Hepatocyte (in vitro differentiated cells): Measurements from ENCODE around the gene ALAD. TPM values are rescaled to one million over a fixed set of nuclear protein-coding genes. Genes with fewer than 3 reads are reported as not detected.

Experiments
- DNase-seq: peaks from one replicate; pipeline ENCODE4 v3.0.0-alpha.2; 2016; ENCODE audit warnings: low spot score
- H2AFZ ChIP-seq: fragments of 200-600 bp; sonication (generic); 2 replicates; pipeline ENCODE4 v1.6.0; 2016; ENCODE audit warnings: antibody characterized with exemption, mild to moderate bottlenecking
- H3K27ac ChIP-seq: fragments of 200-600 bp; sonication (generic); 2 replicates; pipeline ENCODE4 v1.5.1; 2016; ENCODE audit warnings: mild to moderate bottlenecking
- H3K27me3 ChIP-seq: fragments of 200-600 bp; sonication (generic); 2 replicates; pipeline ENCODE4 v1.6.1; 2016
- H3K36me3 ChIP-seq: fragments of 200-600 bp; sonication (generic); replicated peaks from 2 replicates; pipeline ENCODE4 v1.5.1; 2016; ENCODE audit warnings: low read depth; ENCODE audit not compliant: insufficient read depth
- H3K4me1 ChIP-seq: fragments of 200-600 bp; sonication (generic); 2 replicates; pipeline ENCODE4 v1.5.1; 2016; ENCODE audit warnings: mild to moderate bottlenecking, moderate library complexity; ENCODE audit not compliant: insufficient read depth
- H3K4me2 ChIP-seq: fragments of 200-600 bp; sonication (generic); 2 replicates; pipeline ENCODE4 v1.6.0; 2016
- H3K4me3 ChIP-seq: fragments of 200-600 bp; sonication (generic); 2 replicates; pipeline ENCODE4 v1.5.1; 2016; ENCODE audit warnings: mild to moderate bottlenecking
- H3K79me2 ChIP-seq: fragments of 200-600 bp; sonication (generic); 2 replicates; pipeline ENCODE4 v1.6.0; 2017; ENCODE audit warnings: mild to moderate bottlenecking
- H3K9me2 ChIP-seq: fragments of 200-600 bp; sonication (generic); replicated peaks from 2 replicates; pipeline ENCODE4 v1.6.0; 2017; ENCODE audit warnings: mild to moderate bottlenecking; ENCODE audit not compliant: insufficient read depth
- H3K9me3 ChIP-seq: fragments of 200-600 bp; sonication (generic); 2 replicates; pipeline ENCODE4 v1.5.1; 2016; ENCODE audit warnings: low read depth, mild to moderate bottlenecking
- H4K20me1 ChIP-seq: fragments of 200-600 bp; sonication (generic); 2 replicates; pipeline ENCODE4 v1.6.0; 2016; ENCODE audit warnings: mild to moderate bottlenecking; ENCODE audit not compliant: insufficient read depth, poor library complexity, severe bottlenecking
- CTCF ChIP-seq: fragments of 200-600 bp; sonication (generic); IDR thresholded peaks from 2 replicates; pipeline ENCODE4 v1.5.1; 2016; ENCODE audit warnings: antibody characterized with exemption, mild to moderate bottlenecking; ENCODE audit not compliant: poor library complexity
- EZH2 ChIP-seq: fragments of 200-600 bp; sonication (generic); IDR thresholded peaks from 2 replicates; pipeline ENCODE4 v1.6.1; 2016; ENCODE audit warnings: antibody characterized with exemption, mild to moderate bottlenecking, borderline replicate concordance
- EZH2phosphoT487 ChIP-seq: fragments of 200-600 bp; sonication (generic); IDR thresholded peaks from one replicate; pipeline ENCODE4 v1.6.1; 2018; ENCODE audit warnings: antibody characterized with exemption, mild to moderate bottlenecking, low read depth, moderate library complexity; ENCODE audit not compliant: unreplicated experiment, severe bottlenecking
- whole genome bisulfite sequencing: methylation state at CpG from one replicate; pipeline ENCODE4 v1.1.6; 2016; ENCODE audit warnings: low lambda C conversion rate; ENCODE audit errors: missing lambda C conversion rate; 5-methylcytosine and 5-hydroxymethylcytosine counted together
- polyA plus RNA-seq: library from polyadenylated mRNA; unstranded; fragments of >200 nt; fragmentation: Nextera tagmentation; extraction: Ambion mirVana; gene quantifications from 2 replicates; pipeline ENCODE4 v1.2.1, GENCODE V29; 2016
- total RNA-seq: library from RNA; depleted of rRNA; stranded (reverse); fragments of >200 nt; gene quantifications from 2 replicates; pipeline ENCODE4 v1.2.3, GENCODE V29; 2014

The ALAD gene
- total and polyA plus RNA-seq, 2 experiments from 2014 or later = 27.8 to 43.8 TPM

- no peak for DNase-seq
- H3K27me3 ChIP-seq = no peaks in the 10 kb centered on the region
- WGBS = 87% methylated on average over 2 of the region's 2 CpGs
- H3K27ac ChIP-seq = no peak overlapping the region
- no peak overlapping the region for H3K4me2 ChIP-seq
- no peaks in the 10 kb centered on the region for H3K36me3 ChIP-seq
- peaks cover 23% of the 10 kb centered on the region for H3K4me1 ChIP-seq
- H3K4me3 ChIP-seq = no peak overlapping the region
- H4K20me1 ChIP-seq = no peaks in the 10 kb centered on the region
- TF ChIP-seq CTCF (no peak), EZH2phosphoT487 (no peak), EZH2 (no peak)
- no peak overlapping the region for H2AFZ ChIP-seq
- H3K79me2 ChIP-seq = peaks cover 30% of the 10 kb centered on the region
- no peaks in the 10 kb centered on the region for H3K9me2 ChIP-seq
- no peaks in the 10 kb centered on the region for H3K9me3 ChIP-seq
Measured at GRCh38 chr9:113403646-113404045, 2.6 kb upstream of the ALAD start.

GRCh38 chr9:113399646-113400200 is 1.4 kb downstream of the ALAD start:
- WGBS = 71% methylated on average over 3 of the region's 3 CpGs
- Histone ChIP-seq H3K27me3 (no peaks in the 10 kb centered on the region), H3K9me3 (no peaks in the 10 kb centered on the region), H3K4me1 (peaks cover 38% of the 10 kb centered on the region), H3K4me2 (peak overlapping the region; percentile 93), H3K27ac (peak overlapping the region; percentile 31), H3K9me2 (no peaks in the 10 kb centered on the region), H2AFZ (no peak overlapping the region), H4K20me1 (no peaks in the 10 kb centered on the region), H3K4me3 (no peak overlapping the region), H3K36me3 (no peaks in the 10 kb centered on the region), H3K79me2 (peaks cover 52% of the 10 kb centered on the region)
- no peak for DNase-seq
- no peak for TF ChIP-seq CTCF
- no peak for TF ChIP-seq EZH2
- no peak for TF ChIP-seq EZH2phosphoT487

GRCh38 chr9:113398796-113399195 is 2.3 kb downstream of the ALAD start:
- peaks cover 38% of the 10 kb centered on the region for H3K4me1 ChIP-seq
- peak overlapping the region; percentile 93 for H3K4me2 ChIP-seq
- H3K79me2 ChIP-seq = peaks cover 55% of the 10 kb centered on the region
- no peaks in the 10 kb centered on the region for H4K20me1 ChIP-seq
- no peaks in the 10 kb centered on the region for H3K27me3 ChIP-seq
- H3K9me2 ChIP-seq = no peaks in the 10 kb centered on the region
- 77% methylated on average over 5 of the region's 5 CpGs for WGBS
- H3K4me3 ChIP-seq = no peak overlapping the region
- no peaks in the 10 kb centered on the region for H3K9me3 ChIP-seq
- no peak for TF ChIP-seq EZH2phosphoT487
- TF ChIP-seq CTCF = no peak
- no peak for TF ChIP-seq EZH2
- no peaks in the 10 kb centered on the region for H3K36me3 ChIP-seq
- no peak overlapping the region for H2AFZ ChIP-seq
- no peak for DNase-seq
- peak overlapping the region; percentile 49 for H3K27ac ChIP-seq

GRCh38 chr9:113397203-113397631 is 3.9 kb downstream of the ALAD start:
- Histone ChIP-seq H2AFZ (no peak overlapping the region), H3K36me3 (no peaks in the 10 kb centered on the region), H3K27me3 (no peaks in the 10 kb centered on the region), H3K27ac (peak overlapping the region; percentile 46), H3K9me2 (no peaks in the 10 kb centered on the region), H4K20me1 (no peaks in the 10 kb centered on the region), H3K9me3 (no peaks in the 10 kb centered on the region), H3K79me2 (peaks cover 52% of the 10 kb centered on the region), H3K4me1 (peaks cover 38% of the 10 kb centered on the region), H3K4me2 (no peak overlapping the region), H3K4me3 (no peak overlapping the region)
- WGBS = 96% methylated on average over 3 of the region's 3 CpGs
- TF ChIP-seq EZH2phosphoT487 (no peak), EZH2 (no peak), CTCF (no peak)
- DNase-seq = no peak
